MG63 (cell line): Measurements from ENCODE around the gene POLDIP3. TPM values are rescaled to one million over a fixed set of nuclear protein-coding genes. Genes with fewer than 3 reads are reported as not detected.

ENCODE experiments used
- DNase-seq: peaks from one replicate; pipeline ENCODE4 v3.0.0-alpha.2; 2020
- H3K27me3 ChIP-seq: fragments of 250-450 bp; sonication (Bioruptor Pico); 2 replicates; pipeline ENCODE4 v1.5.1; 2020; ENCODE audit warnings: mild to moderate bottlenecking, moderate library complexity
- H3K36me3 ChIP-seq: fragments of 250-450 bp; sonication (Bioruptor Pico); 2 replicates; pipeline ENCODE4 v1.5.1; 2020; ENCODE audit warnings: mild to moderate bottlenecking, moderate library complexity
- H3K4me3 ChIP-seq: fragments of 250-450 bp; sonication (Bioruptor Pico); 2 replicates; pipeline ENCODE4 v1.5.1; 2020; ENCODE audit warnings: mild to moderate bottlenecking, moderate library complexity
- H3K9me3 ChIP-seq: fragments of 250-450 bp; sonication (Bioruptor Pico); 2 replicates; pipeline ENCODE4 v1.5.1; 2020; ENCODE audit warnings: mild to moderate bottlenecking, moderate library complexity
- total RNA-seq: library from RNA; depleted of rRNA; stranded (reverse); fragments of >200 nt; shearing (Covaris generic); gene quantifications from 2 replicates; pipeline ENCODE4 v1.2.3, GENCODE V29; 2014; ENCODE audit warnings: low replicate concordance

The POLDIP3 gene
- total RNA-seq, 1 experiment from 2014 or later: 17.7 TPM

- peak; percentile 49 for DNase-seq
- no peaks in the 10 kb centered on the region for H3K27me3 ChIP-seq
- no peak overlapping the region for H3K4me3 ChIP-seq
- H3K9me3 ChIP-seq: no peaks in the 10 kb centered on the region
- peaks cover 22% of the 10 kb centered on the region for H3K36me3 ChIP-seq
These were observed 30.0 kb upstream of the POLDIP3 start for GRCh38 chr22:42644422-42645340.

- no peak overlapping the region for H3K4me3 ChIP-seq
- H3K9me3 ChIP-seq: no peaks in the 10 kb centered on the region
- no peaks in the 10 kb centered on the region for H3K27me3 ChIP-seq
- no peak for DNase-seq
- H3K36me3 ChIP-seq: peaks cover 22% of the 10 kb centered on the region
These were observed 29.1 kb upstream of the POLDIP3 start for GRCh38 chr22:42643634-42644421.

GRCh38 chr22:42642806-42643633 is 28.3 kb upstream of the POLDIP3 start:
- no peak for DNase-seq
- H3K27me3 ChIP-seq: no peaks in the 10 kb centered on the region
- H3K4me3 ChIP-seq: no peak overlapping the region
- H3K9me3 ChIP-seq: no peaks in the 10 kb centered on the region
- peaks cover 22% of the 10 kb centered on the region for H3K36me3 ChIP-seq

- Histone ChIP-seq H3K36me3 (peaks cover 29% of the 10 kb centered on the region), H3K27me3 (no peaks in the 10 kb centered on the region), H3K4me3 (no peak overlapping the region), H3K9me3 (no peaks in the 10 kb centered on the region)
- DNase-seq: no peak
These were observed 27.2 kb upstream of the POLDIP3 start for GRCh38 chr22:42641801-42642413.

- no peak for DNase-seq
- Histone ChIP-seq H3K27me3 (no peaks in the 10 kb centered on the region), H3K4me3 (no peak overlapping the region), H3K9me3 (no peaks in the 10 kb centered on the region), H3K36me3 (peaks cover 38% of the 10 kb centered on the region)
These were observed 25.0 kb upstream of the POLDIP3 start for GRCh38 chr22:42639541-42640241.

- peaks cover 43% of the 10 kb centered on the region for H3K36me3 ChIP-seq
- H3K4me3 ChIP-seq: no peak overlapping the region
- no peaks in the 10 kb centered on the region for H3K27me3 ChIP-seq
- no peak for DNase-seq
- no peaks in the 10 kb centered on the region for H3K9me3 ChIP-seq
These were observed 22.9 kb upstream of the POLDIP3 start for GRCh38 chr22:42637555-42637954.

- DNase-seq: no peak
- Histone ChIP-seq H3K9me3 (no peaks in the 10 kb centered on the region), H3K36me3 (peaks cover 50% of the 10 kb centered on the region), H3K4me3 (no peak overlapping the region), H3K27me3 (no peaks in the 10 kb centered on the region)
These were observed 21.8 kb upstream of the POLDIP3 start for GRCh38 chr22:42636506-42636905.

GRCh38 chr22:42635531-42635930 is 20.8 kb upstream of the POLDIP3 start:
- DNase-seq: peak; percentile 95
- Histone ChIP-seq H3K4me3 (no peak overlapping the region), H3K9me3 (no peaks in the 10 kb centered on the region), H3K36me3 (peaks cover 56% of the 10 kb centered on the region), H3K27me3 (no peaks in the 10 kb centered on the region)

- Histone ChIP-seq H3K9me3 (no peaks in the 10 kb centered on the region), H3K4me3 (no peak overlapping the region), H3K36me3 (peaks cover 73% of the 10 kb centered on the region), H3K27me3 (no peaks in the 10 kb centered on the region)
- DNase-seq: no peak
These were observed 18.3 kb upstream of the POLDIP3 start for GRCh38 chr22:42633013-42633412.

- no peak for DNase-seq
- Histone ChIP-seq H3K36me3 (peaks cover 73% of the 10 kb centered on the region), H3K9me3 (no peaks in the 10 kb centered on the region), H3K4me3 (no peak overlapping the region), H3K27me3 (no peaks in the 10 kb centered on the region)
These were observed 17.4 kb upstream of the POLDIP3 start for GRCh38 chr22:42632096-42632495.

- peaks cover 73% of the 10 kb centered on the region for H3K36me3 ChIP-seq
- no peaks in the 10 kb centered on the region for H3K9me3 ChIP-seq
- no peak overlapping the region for H3K4me3 ChIP-seq
- no peaks in the 10 kb centered on the region for H3K27me3 ChIP-seq
- DNase-seq: no peak
These were observed 16.4 kb upstream of the POLDIP3 start for GRCh38 chr22:42630901-42631602.

- H3K36me3 ChIP-seq: peaks cover 74% of the 10 kb centered on the region
- no peak overlapping the region for H3K4me3 ChIP-seq
- no peaks in the 10 kb centered on the region for H3K27me3 ChIP-seq
- DNase-seq: no peak
- no peaks in the 10 kb centered on the region for H3K9me3 ChIP-seq
These were observed 15.5 kb upstream of the POLDIP3 start for GRCh38 chr22:42630211-42630610.

GRCh38 chr22:42627981-42628380 is 13.3 kb upstream of the POLDIP3 start:
- Histone ChIP-seq H3K36me3 (peaks cover 71% of the 10 kb centered on the region), H3K9me3 (no peaks in the 10 kb centered on the region), H3K27me3 (no peaks in the 10 kb centered on the region), H3K4me3 (no peak overlapping the region)
- no peak for DNase-seq

- Histone ChIP-seq H3K9me3 (no peaks in the 10 kb centered on the region), H3K27me3 (no peaks in the 10 kb centered on the region), H3K4me3 (no peak overlapping the region), H3K36me3 (peaks cover 67% of the 10 kb centered on the region)
- no peak for DNase-seq
These were observed 12.4 kb upstream of the POLDIP3 start for GRCh38 chr22:42626951-42627625.

- no peak for DNase-seq
- peaks cover 61% of the 10 kb centered on the region for H3K36me3 ChIP-seq
These were observed 11.7 kb upstream of the POLDIP3 start for GRCh38 chr22:42626431-42626830.

More at GRCh38 chr22:42626431-42626830, 11.7 kb upstream of the POLDIP3 start:
- Histone ChIP-seq H3K9me3 (no peaks in the 10 kb centered on the region), H3K27me3 (no peaks in the 10 kb centered on the region), H3K4me3 (no peak overlapping the region)
